ENCODE results near the gene ZNF565.

DNA sequence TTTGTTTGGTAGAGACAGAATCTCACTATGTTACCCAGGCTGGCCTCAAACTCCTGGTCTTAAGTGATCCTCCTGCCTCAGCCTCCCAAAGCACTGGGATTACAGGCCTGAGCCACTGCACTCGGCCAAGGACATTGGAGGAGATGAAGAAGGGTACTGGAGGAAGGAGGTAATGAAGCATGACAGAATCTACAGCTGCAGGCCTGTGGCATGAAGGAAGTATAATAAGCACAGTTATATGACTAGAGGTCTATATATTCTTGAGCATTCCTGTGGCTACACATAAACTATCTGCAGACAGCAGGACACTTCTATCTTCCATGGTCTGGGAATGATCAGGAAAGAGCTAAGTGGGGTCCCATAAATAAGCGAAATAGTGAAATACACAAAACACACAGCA is 18.2 kb downstream of the ZNF565 start:
- TF ChIP-seq TOX (CRISPR knock-in tag; IDR thresholded peaks at IDR 0.05; ENCODE audit: borderline replicate concordance) = no peak
- TF ChIP-seq RARB (CRISPR knock-in tag; IDR thresholded peaks at IDR 0.05) = no peak
- no peak for TF ChIP-seq OSR1 (CRISPR knock-in tag; IDR thresholded peaks at IDR 0.05)
- TF ChIP-seq, protein P1, sequence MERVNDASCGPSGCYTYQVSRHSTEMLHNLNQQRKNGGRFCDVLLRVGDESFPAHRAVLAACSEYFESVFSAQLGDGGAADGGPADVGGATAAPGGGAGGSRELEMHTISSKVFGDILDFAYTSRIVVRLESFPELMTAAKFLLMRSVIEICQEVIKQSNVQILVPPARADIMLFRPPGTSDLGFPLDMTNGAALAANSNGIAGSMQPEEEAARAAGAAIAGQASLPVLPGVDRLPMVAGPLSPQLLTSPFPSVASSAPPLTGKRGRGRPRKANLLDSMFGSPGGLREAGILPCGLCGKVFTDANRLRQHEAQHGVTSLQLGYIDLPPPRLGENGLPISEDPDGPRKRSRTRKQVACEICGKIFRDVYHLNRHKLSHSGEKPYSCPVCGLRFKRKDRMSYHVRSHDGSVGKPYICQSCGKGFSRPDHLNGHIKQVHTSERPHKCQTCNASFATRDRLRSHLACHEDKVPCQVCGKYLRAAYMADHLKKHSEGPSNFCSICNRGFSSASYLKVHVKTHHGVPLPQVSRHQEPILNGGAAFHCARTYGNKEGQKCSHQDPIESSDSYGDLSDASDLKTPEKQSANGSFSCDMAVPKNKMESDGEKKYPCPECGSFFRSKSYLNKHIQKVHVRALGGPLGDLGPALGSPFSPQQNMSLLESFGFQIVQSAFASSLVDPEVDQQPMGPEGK (CRISPR knock-in tag; IDR thresholded peaks at IDR 0.05; ENCODE audit: borderline replicate concordance) = no peak
- TF ChIP-seq ARNTL (CRISPR knock-in tag; IDR thresholded peaks at IDR 0.05; ENCODE audit: borderline replicate concordance, low read depth) = no peak
- TF ChIP-seq, protein P2, sequence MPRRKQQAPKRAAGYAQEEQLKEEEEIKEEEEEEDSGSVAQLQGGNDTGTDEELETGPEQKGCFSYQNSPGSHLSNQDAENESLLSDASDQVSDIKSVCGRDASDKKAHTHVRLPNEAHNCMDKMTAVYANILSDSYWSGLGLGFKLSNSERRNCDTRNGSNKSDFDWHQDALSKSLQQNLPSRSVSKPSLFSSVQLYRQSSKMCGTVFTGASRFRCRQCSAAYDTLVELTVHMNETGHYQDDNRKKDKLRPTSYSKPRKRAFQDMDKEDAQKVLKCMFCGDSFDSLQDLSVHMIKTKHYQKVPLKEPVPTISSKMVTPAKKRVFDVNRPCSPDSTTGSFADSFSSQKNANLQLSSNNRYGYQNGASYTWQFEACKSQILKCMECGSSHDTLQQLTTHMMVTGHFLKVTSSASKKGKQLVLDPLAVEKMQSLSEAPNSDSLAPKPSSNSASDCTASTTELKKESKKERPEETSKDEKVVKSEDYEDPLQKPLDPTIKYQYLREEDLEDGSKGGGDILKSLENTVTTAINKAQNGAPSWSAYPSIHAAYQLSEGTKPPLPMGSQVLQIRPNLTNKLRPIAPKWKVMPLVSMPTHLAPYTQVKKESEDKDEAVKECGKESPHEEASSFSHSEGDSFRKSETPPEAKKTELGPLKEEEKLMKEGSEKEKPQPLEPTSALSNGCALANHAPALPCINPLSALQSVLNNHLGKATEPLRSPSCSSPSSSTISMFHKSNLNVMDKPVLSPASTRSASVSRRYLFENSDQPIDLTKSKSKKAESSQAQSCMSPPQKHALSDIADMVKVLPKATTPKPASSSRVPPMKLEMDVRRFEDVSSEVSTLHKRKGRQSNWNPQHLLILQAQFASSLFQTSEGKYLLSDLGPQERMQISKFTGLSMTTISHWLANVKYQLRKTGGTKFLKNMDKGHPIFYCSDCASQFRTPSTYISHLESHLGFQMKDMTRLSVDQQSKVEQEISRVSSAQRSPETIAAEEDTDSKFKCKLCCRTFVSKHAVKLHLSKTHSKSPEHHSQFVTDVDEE (CRISPR knock-in tag; IDR thresholded peaks at IDR 0.05) = no peak
- no peak for TF ChIP-seq ZNF70 (CRISPR knock-in tag; IDR thresholded peaks at IDR 0.05)
- TF ChIP-seq, protein P3, sequence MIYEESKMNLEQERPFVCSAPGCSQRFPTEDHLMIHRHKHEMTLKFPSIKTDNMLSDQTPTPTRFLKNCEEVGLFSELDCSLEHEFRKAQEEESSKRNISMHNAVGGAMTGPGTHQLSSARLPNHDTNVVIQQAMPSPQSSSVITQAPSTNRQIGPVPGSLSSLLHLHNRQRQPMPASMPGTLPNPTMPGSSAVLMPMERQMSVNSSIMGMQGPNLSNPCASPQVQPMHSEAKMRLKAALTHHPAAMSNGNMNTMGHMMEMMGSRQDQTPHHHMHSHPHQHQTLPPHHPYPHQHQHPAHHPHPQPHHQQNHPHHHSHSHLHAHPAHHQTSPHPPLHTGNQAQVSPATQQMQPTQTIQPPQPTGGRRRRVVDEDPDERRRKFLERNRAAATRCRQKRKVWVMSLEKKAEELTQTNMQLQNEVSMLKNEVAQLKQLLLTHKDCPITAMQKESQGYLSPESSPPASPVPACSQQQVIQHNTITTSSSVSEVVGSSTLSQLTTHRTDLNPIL (CRISPR knock-in tag; IDR thresholded peaks at IDR 0.05; ENCODE audit: low read depth) = no peak
- TF ChIP-seq ISL1 (CRISPR knock-in tag; IDR thresholded peaks at IDR 0.05) = no peak
- no peak for TF ChIP-seq ZFP3 (CRISPR knock-in tag; IDR thresholded peaks at IDR 0.05)
- TF ChIP-seq ESRRG (CRISPR knock-in tag; IDR thresholded peaks at IDR 0.05) = no peak
- no peak for TF ChIP-seq ZFP30 (CRISPR knock-in tag; IDR thresholded peaks at IDR 0.05)
- TF ChIP-seq ZNF565 (CRISPR knock-in tag; conservative IDR thresholded peaks at IDR 0.05; ENCODE audit: low read depth) = no peak
